Fibroblast of lung (primary cell): ENCODE data around the gene CDHR2. TPM values are rescaled to one million over a fixed set of nuclear protein-coding genes. Genes with fewer than 3 reads are reported as not detected.
"Not testable (repeated sequence)": the region's sequence is repeated elsewhere in the genome, so short reads cannot be mapped to it uniquely, and the experiment has no call there.

Source experiments
- DNase-seq, 2 donors: peaks; one replicate each; pipeline versions ENCODE4 v3.0.0 to v3.0.0-alpha.2; 2010; ENCODE audit warnings: low read depth in 2 of 2
- H2AFZ ChIP-seq: 2 replicates; pipeline ENCODE4 v1.5.1; 2012; ENCODE audit warnings: low read length, control low read depth, inconsistent platforms
- H3K27ac ChIP-seq: 2 replicates; pipeline ENCODE4 v1.5.1; 2011; ENCODE audit warnings: low read length, control low read depth; ENCODE audit not compliant: insufficient read depth
- H3K27me3 ChIP-seq: 2 replicates; pipeline ENCODE4 v1.5.1; 2011; ENCODE audit warnings: mild to moderate bottlenecking, low read length; ENCODE audit not compliant: control insufficient read depth, insufficient read depth
- H3K36me3 ChIP-seq: 2 replicates; pipeline ENCODE4 v1.5.1; 2011; ENCODE audit warnings: low read length; ENCODE audit not compliant: control insufficient read depth, insufficient read depth
- H3K4me1 ChIP-seq: 2 replicates; pipeline ENCODE4 v1.5.1; 2011; ENCODE audit warnings: low read length; ENCODE audit not compliant: control insufficient read depth, insufficient read depth; ENCODE audit errors: extremely low read depth
- H3K4me2 ChIP-seq: 2 replicates; pipeline ENCODE4 v1.5.1; 2011; ENCODE audit warnings: low read length, control low read depth; ENCODE audit not compliant: insufficient read depth; ENCODE audit errors: extremely low read depth
- H3K4me3 ChIP-seq, 4 experiments: fragments of 200-600 bp in 1 of 4; sonication (generic) in 1 of 4; replicated peaks in 1 of 4; 2 replicates each; pipeline ENCODE4 v1.5.1; 2011 to 2016; ENCODE audit warnings: low read length in 4 of 4, low read depth in 3 of 4, mild to moderate bottlenecking in 3 of 4, control low read depth in 2 of 4, inconsistent platforms in 1 of 4, mixed read lengths in 1 of 4; ENCODE audit not compliant: insufficient read depth in 1 of 4; ENCODE audit errors: control extremely low read depth in 1 of 4
- H3K79me2 ChIP-seq: 2 replicates; pipeline ENCODE4 v1.5.1; 2012; ENCODE audit warnings: mild to moderate bottlenecking, low read length, inconsistent platforms; ENCODE audit not compliant: control insufficient read depth, insufficient read depth
- H3K9ac ChIP-seq: 2 replicates; pipeline ENCODE4 v1.5.1; 2011; ENCODE audit warnings: mild to moderate bottlenecking, low read length, control low read depth; ENCODE audit not compliant: insufficient read depth
- H3K9me3 ChIP-seq: 2 replicates; pipeline ENCODE4 v1.5.1; 2012; ENCODE audit warnings: low read depth, low read length; ENCODE audit not compliant: control insufficient read depth, insufficient read depth
- H4K20me1 ChIP-seq: 2 replicates; pipeline ENCODE4 v1.5.1; 2011; ENCODE audit warnings: low read length; ENCODE audit not compliant: control insufficient read depth, insufficient read depth; ENCODE audit errors: extremely low read depth
- EZH2 ChIP-seq: IDR thresholded peaks from 2 replicates; pipeline ENCODE4 v1.5.1; 2012; ENCODE audit warnings: low read length, control low read depth, mild to moderate bottlenecking; ENCODE audit errors: missing control alignments
- polyA plus RNA-seq, 2 donors: library from polyadenylated mRNA; depleted of rRNA in 1 of 2; stranded (reverse) in 1 of 2; unstranded in 1 of 2; fragments of >200 nt; gene quantifications; 2 replicates each; pipeline ENCODE4 v1.2.1, GENCODE V29; 2011 to 2012; ENCODE audit warnings: missing spikeins in 1 of 2
- total RNA-seq: library from RNA; depleted of rRNA; stranded (reverse); fragments of >200 nt; gene quantifications from 2 replicates; pipeline ENCODE4 v1.2.1, GENCODE V29; 2014
- TF ChIP-seq, protein P1 (sequence below), 2 donors: IDR thresholded peaks in 1 of 2; conservative IDR thresholded peaks in 1 of 2; 1 replicate in 1 of 2; 2 replicates in 1 of 2; pipeline ENCODE4 v1.5.1; 2011 to 2012; ENCODE audit warnings: low read length in 2 of 2, control low read depth in 1 of 2, inconsistent platforms in 1 of 2, low read depth in 1 of 2, mild to moderate bottlenecking in 1 of 2

Gene CDHR2
- total and polyA plus RNA-seq, 2 donors (not counting 1 experiment from before 2014, with no cell fraction given): under 0.01 TPM; not detected in 1

DNA sequence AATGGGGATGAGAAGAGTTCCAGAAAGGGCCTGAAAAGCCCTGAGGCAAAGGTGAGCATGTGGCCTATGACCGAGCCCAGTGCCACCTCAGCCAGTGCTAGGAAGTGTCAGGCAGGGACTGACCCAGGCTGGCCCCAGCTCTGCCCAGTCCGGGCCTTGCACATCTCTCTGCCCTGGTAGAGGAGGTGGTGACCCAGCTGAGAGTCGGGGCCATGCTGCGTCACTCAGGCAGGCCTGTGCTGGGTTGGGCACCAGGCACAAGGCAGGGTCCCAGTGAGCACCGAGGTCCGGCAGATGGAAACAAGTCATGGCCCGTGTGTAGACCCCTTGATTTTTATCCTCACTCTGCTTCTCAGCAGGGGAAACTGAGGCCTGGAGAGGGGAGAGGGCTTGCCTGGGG lies 729 bp downstream of the CDHR2 start:
- no peaks in the 10 kb centered on the region for H3K27me3 ChIP-seq
- no peak overlapping the region for H2AFZ ChIP-seq
- H4K20me1 ChIP-seq: no peaks in the 10 kb centered on the region
- no peak overlapping the region for H3K9ac ChIP-seq
- DNase-seq: no peak
- no peaks in the 10 kb centered on the region for H3K4me1 ChIP-seq
- H3K36me3 ChIP-seq: no peaks in the 10 kb centered on the region
- H3K9me3 ChIP-seq: no peaks in the 10 kb centered on the region
- H3K27ac ChIP-seq: no peak overlapping the region
- H3K4me3 ChIP-seq: no peak overlapping the region
- no peak overlapping the region for H3K4me2 ChIP-seq
- TF ChIP-seq EZH2: no peak
- TF ChIP-seq, protein P1, sequence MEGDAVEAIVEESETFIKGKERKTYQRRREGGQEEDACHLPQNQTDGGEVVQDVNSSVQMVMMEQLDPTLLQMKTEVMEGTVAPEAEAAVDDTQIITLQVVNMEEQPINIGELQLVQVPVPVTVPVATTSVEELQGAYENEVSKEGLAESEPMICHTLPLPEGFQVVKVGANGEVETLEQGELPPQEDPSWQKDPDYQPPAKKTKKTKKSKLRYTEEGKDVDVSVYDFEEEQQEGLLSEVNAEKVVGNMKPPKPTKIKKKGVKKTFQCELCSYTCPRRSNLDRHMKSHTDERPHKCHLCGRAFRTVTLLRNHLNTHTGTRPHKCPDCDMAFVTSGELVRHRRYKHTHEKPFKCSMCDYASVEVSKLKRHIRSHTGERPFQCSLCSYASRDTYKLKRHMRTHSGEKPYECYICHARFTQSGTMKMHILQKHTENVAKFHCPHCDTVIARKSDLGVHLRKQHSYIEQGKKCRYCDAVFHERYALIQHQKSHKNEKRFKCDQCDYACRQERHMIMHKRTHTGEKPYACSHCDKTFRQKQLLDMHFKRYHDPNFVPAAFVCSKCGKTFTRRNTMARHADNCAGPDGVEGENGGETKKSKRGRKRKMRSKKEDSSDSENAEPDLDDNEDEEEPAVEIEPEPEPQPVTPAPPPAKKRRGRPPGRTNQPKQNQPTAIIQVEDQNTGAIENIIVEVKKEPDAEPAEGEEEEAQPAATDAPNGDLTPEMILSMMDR (conservative IDR thresholded peaks at IDR 0.05 in 1 of 2, IDR thresholded peaks at IDR 0.05 in 1 of 2; ENCODE audit: low read depth in 1 of 2, low read length in 2 of 2): no peak
- no peaks in the 10 kb centered on the region for H3K79me2 ChIP-seq

DNA sequence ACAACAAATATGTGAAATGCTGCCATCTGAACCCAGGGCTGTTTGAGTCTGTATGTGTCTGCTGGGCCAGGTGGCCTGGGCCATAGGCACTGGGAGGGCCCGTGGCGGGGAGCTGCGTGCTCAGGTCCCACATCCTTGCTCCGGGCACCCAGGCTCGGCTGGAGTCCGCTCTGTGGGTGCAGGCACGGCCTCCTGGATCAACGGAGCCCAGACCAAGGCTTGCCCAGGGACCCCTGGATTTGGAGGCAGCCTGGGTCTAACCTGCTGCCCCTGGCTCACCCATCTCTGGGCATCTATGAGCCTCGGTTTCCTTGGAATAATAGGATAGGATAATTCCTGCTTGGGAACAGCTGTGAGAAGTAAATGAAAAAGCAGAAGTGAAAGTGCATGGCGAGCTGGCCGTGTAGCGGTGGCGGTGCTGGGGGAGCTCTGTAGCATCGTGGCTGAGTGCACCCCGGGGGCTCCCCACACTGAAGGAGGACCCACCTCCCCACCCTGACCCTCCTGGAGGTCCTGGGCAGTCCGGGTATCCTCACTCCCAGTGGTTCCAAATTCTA lies 1.2 kb downstream of the CDHR2 start:
- H3K27ac ChIP-seq: no peak overlapping the region
- H3K36me3 ChIP-seq: no peaks in the 10 kb centered on the region
- H3K27me3 ChIP-seq: no peaks in the 10 kb centered on the region
- no peak overlapping the region for H2AFZ ChIP-seq
- TF ChIP-seq, protein P1 (conservative IDR thresholded peaks at IDR 0.05 in 1 of 2, IDR thresholded peaks at IDR 0.05 in 1 of 2; ENCODE audit: low read depth in 1 of 2, low read length in 2 of 2): no peak
- TF ChIP-seq EZH2: no peak
- H4K20me1 ChIP-seq: no peaks in the 10 kb centered on the region
- H3K9ac ChIP-seq: no peak overlapping the region
- DNase-seq: no peak
- H3K4me1 ChIP-seq: no peaks in the 10 kb centered on the region
- no peak overlapping the region for H3K4me3 ChIP-seq
- no peaks in the 10 kb centered on the region for H3K79me2 ChIP-seq
- H3K9me3 ChIP-seq: no peaks in the 10 kb centered on the region
- peak overlapping the region; percentile 32 for H3K4me2 ChIP-seq

DNA sequence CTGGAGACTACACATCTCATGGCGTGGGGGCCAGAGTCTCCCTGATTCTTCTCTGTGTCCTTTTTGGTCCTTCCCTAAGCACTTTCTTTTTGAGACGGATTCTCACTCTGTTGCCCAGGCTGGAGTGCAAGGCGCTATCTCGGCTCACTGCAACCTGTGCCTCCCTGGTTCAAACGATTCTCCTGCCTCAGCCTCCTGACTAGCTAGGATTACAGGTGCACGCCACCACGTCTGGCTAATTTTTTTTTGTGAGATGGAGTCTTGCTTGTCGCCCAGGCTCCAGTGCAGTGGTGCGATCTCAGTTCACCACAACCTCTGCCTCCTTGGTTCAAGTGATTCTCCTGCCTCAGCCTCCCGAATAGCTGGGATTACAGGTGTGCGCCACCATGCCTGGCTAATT lies 1.8 kb downstream of the CDHR2 start:
- not testable (repeated sequence) for H3K4me1 ChIP-seq, H3K4me2 ChIP-seq, H3K36me3 ChIP-seq, H2AFZ ChIP-seq, DNase-seq, H3K9me3 ChIP-seq, H3K9ac ChIP-seq, H3K27ac ChIP-seq, H3K79me2 ChIP-seq, H3K4me3 ChIP-seq, H4K20me1 ChIP-seq, H3K27me3 ChIP-seq
